Tibial nerve (tissue), 4 donors: Measurements from ENCODE around the gene SCRN1. TPM values are rescaled to one million over a fixed set of nuclear protein-coding genes. Genes with fewer than 3 reads are reported as not detected.

Experiments used
- DNase-seq, 2 donors: peaks; one replicate each; pipeline ENCODE4 v3.0.0-alpha.2; 2019; ENCODE audit warnings: low spot score in 2 of 2
- H3K27ac ChIP-seq, 4 donors: fragments of 200-600 bp; sonication (generic) in 3 of 4; one replicate each; pipeline ENCODE4 v1.5.1; 2017 to 2019; ENCODE audit warnings: mild to moderate bottlenecking in 1 of 4
- H3K27me3 ChIP-seq, 2 donors: fragments of 200-600 bp; sonication (generic) in 1 of 2; one replicate each; pipeline versions ENCODE4 v1.5.1 to v1.6.0; 2017 to 2019
- H3K36me3 ChIP-seq, 3 donors: fragments of 200-600 bp; sonication (generic); one replicate each; pipeline ENCODE4 v1.5.1; 2018 to 2019
- H3K4me1 ChIP-seq, 4 donors: fragments of 200-600 bp; sonication (generic) in 3 of 4; one replicate each; pipeline ENCODE4 v1.5.1; 2017 to 2019
- H3K4me3 ChIP-seq, 4 donors: fragments of 200-600 bp; sonication (generic) in 3 of 4; one replicate each; pipeline ENCODE4 v1.5.1; 2017 to 2019; ENCODE audit warnings: mild to moderate bottlenecking in 1 of 4, moderate library complexity in 1 of 4
- H3K9me3 ChIP-seq, 4 donors: fragments of 200-600 bp; sonication (generic) in 3 of 4; one replicate each; pipeline ENCODE4 v1.5.1; 2017 to 2019
- EP300 ChIP-seq, 2 donors: sonication (generic); formaldehyde crosslinking; IDR thresholded peaks; one replicate each; pipeline ENCODE4 v1.6.1; 2017; ENCODE audit warnings: antibody characterized with exemption in 2 of 2, mild to moderate bottlenecking in 1 of 2
- POLR2A ChIP-seq, 2 donors: fragments of 450-650 bp; IDR thresholded peaks; one replicate each; pipeline ENCODE4 v1.6.1; 2017; ENCODE audit warnings: antibody characterized with exemption in 2 of 2, mild to moderate bottlenecking in 2 of 2, moderate library complexity in 2 of 2
- WGBS, 2 donors: methylation state at CpG; one replicate each; pipeline ENCODE4 v1.1.5; 2018; 5-methylcytosine and 5-hydroxymethylcytosine counted together
- total RNA-seq, 4 donors: library from RNA; depleted of rRNA; stranded (reverse); fragments of >200 nt; gene quantifications; one replicate each; pipeline ENCODE4 v1.1.0, GENCODE V29; 2016
- TF ChIP-seq, protein P1 (sequence below), 5 experiments: fragments of 200-600 bp in 3 of 5; fragments of 450-650 bp in 2 of 5; sonication (generic) in 3 of 5; IDR thresholded peaks; one replicate each; pipeline ENCODE4 v1.5.1; 2016 to 2019; ENCODE audit warnings: antibody characterized with exemption in 5 of 5, mild to moderate bottlenecking in 3 of 5, moderate library complexity in 2 of 5

The SCRN1 gene
- total RNA-seq, 4 donors from 2014 or later = 65.1 to 161 (median 119) TPM

DNA sequence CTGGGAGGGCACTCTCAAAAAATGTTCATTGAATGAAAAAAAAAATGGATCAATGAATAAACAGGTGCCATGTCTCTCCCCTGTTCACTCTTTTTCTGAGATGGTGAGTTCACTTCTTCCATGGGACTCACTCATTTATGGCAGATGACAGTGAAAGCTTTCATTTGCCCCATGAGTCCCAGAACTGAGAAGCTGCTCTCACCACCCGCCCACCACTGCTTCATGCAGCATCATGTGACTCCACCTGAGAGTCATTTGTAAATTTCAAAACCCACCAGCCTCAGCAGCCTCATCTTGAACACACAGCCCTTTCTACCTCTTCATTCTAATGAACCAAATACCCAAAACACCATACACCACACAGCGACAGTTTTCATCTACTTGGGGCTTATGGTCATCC is 64.9 kb downstream of the SCRN1 start:
- TF ChIP-seq EP300 (IDR thresholded peaks at IDR 0.05) = peak in 1 of 2 donors; percentile 8
- TF ChIP-seq, protein P1, sequence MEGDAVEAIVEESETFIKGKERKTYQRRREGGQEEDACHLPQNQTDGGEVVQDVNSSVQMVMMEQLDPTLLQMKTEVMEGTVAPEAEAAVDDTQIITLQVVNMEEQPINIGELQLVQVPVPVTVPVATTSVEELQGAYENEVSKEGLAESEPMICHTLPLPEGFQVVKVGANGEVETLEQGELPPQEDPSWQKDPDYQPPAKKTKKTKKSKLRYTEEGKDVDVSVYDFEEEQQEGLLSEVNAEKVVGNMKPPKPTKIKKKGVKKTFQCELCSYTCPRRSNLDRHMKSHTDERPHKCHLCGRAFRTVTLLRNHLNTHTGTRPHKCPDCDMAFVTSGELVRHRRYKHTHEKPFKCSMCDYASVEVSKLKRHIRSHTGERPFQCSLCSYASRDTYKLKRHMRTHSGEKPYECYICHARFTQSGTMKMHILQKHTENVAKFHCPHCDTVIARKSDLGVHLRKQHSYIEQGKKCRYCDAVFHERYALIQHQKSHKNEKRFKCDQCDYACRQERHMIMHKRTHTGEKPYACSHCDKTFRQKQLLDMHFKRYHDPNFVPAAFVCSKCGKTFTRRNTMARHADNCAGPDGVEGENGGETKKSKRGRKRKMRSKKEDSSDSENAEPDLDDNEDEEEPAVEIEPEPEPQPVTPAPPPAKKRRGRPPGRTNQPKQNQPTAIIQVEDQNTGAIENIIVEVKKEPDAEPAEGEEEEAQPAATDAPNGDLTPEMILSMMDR (IDR thresholded peaks at IDR 0.05) = no peak
- 69 to 84% methylated on average over 2 of the region's 2 CpGs for WGBS, 2 donors
- H3K36me3 ChIP-seq = peaks cover 0 to 42% (median 0%) of the 10 kb centered on the region in 3 donors
- no peaks in the 10 kb centered on the region for H3K27me3 ChIP-seq
- peak overlapping the region in 2 of 4 donors; percentile 1 to 37 for H3K4me3 ChIP-seq
- H3K9me3 ChIP-seq = no peaks in the 10 kb centered on the region
- peaks cover 0 to 46% (median 7%) of the 10 kb centered on the region in 4 donors for H3K4me1 ChIP-seq
- DNase-seq = no peak
- H3K27ac ChIP-seq = peak overlapping the region; percentile 1 to 87 (median 72)

DNA sequence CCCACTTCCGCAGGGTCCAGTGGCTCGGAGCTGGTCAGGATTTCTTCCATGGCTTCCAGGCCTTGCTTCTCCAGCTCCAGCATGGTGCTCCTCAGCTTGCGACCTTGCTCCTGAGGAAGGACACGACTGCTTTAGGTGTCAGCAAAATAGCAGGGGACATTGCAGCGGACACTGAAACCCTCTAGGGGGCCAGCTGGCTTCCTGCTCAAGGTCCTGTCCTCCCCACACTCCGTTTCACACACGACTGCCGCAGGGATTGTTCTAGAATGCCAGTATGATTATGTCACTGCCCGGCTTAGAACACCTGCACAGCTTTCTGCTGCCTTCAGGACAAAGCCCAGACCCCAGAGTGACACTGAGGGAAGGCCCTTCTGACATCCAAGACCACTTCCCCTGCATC is 65.6 kb downstream of the SCRN1 start:
- Histone ChIP-seq H3K36me3 (peaks cover 0 to 37% (median 0%) of the 10 kb centered on the region in 3 donors), H3K27me3 (no peaks in the 10 kb centered on the region), H3K9me3 (no peaks in the 10 kb centered on the region), H3K27ac (peak overlapping the region; percentile 18 to 83 (median 52)), H3K4me1 (peaks cover 0 to 39% (median 7%) of the 10 kb centered on the region in 4 donors), H3K4me3 (peak overlapping the region in 2 of 4 donors; percentile 1 to 37)
- DNase-seq = no peak
- 73 to 85% methylated on average over 9 of the region's 9 CpGs for WGBS, 2 donors
- no peak for TF ChIP-seq POLR2A (IDR thresholded peaks at IDR 0.05)
- TF ChIP-seq, protein P1 (IDR thresholded peaks at IDR 0.05) = no peak
- TF ChIP-seq EP300 (IDR thresholded peaks at IDR 0.05) = no peak

DNA sequence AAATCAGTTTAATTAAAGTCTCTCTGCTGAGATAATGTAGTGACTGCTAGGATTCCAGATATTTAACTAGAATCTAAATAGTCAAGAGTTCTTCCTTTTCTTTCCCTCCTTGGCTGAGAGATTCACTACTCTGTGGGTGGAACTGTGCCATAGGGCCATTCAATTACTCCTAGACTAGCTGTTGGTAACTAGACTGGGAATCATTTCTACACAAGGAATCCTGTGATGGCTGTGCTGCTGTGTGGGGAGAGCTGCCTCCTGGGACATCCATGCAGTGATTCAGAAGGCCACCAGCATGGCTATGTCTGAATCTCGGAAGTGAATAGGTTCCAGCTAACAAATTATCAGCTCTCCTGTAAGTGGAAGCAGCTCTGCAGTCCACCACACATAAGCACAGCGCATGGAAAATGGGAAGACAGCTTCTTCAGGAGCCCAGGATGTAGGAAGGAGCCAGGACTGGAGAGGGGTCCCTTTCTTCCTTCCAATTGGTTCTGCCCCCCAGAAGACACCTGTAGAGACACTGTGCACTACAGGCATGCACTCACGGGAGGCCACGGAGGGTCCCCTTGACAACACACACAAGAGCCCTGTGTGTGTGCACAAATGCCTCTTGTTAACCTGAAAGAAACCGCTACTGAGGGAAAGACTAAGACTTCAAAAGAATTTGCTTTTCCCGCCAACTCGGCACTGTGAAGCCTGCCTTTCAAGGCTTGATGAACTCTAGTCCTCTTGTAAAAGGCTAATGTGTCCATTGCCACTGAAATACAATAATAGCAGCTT is 66.5 kb downstream of the SCRN1 start:
- Histone ChIP-seq H3K4me1 (peaks cover 0 to 36% (median 7%) of the 10 kb centered on the region in 4 donors), H3K36me3 (peaks cover 0 to 34% (median 0%) of the 10 kb centered on the region in 3 donors), H3K27ac (peak overlapping the region; percentile 16 to 83 (median 42)), H3K4me3 (no peak overlapping the region), H3K9me3 (no peaks in the 10 kb centered on the region), H3K27me3 (no peaks in the 10 kb centered on the region)
- TF ChIP-seq, protein P1 (IDR thresholded peaks at IDR 0.05) = no peak
- TF ChIP-seq POLR2A (IDR thresholded peaks at IDR 0.05) (no peak), EP300 (IDR thresholded peaks at IDR 0.05) (no peak)
- WGBS, 2 donors = 51 to 62% methylated on average over 6 to 7 of the region's 7 CpGs
- DNase-seq = no peak

DNA sequence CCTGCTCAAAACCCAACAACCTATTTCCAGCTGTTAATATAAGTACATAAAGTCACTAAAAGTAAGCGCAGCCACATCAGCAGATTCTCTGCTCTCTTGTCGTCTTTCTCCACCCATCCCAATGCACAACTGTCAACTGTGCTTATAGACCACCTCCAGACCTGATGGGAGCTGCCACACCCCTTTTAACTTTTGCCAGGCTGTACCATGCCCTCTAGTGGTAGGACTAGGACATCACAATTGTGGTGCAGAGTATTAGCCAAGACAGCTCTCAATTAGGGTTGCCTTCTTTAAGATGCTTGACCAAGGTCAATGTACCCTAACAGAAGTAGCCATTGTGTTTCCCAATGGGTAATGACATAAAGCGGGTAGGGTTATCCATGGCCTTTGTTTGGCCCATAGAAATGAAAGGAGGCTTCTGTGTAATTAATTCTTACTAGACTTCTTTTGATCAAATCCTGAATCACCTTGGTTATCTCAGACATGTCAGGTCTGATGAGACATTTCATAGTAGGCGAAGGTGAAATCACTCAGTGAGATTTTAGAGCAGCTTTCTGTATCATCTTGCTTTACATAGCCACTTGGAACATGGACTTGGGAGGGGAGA is 68.1 kb downstream of the SCRN1 start:
- 46 to 59% methylated on average over 4 of the region's 4 CpGs for WGBS, 2 donors
- TF ChIP-seq, protein P1 (IDR thresholded peaks at IDR 0.05) = peak; percentile 80 to 91 (median 83)
- TF ChIP-seq POLR2A (IDR thresholded peaks at IDR 0.05) (no peak), EP300 (IDR thresholded peaks at IDR 0.05) (peak in 1 of 2 donors; percentile 13)

DNA sequence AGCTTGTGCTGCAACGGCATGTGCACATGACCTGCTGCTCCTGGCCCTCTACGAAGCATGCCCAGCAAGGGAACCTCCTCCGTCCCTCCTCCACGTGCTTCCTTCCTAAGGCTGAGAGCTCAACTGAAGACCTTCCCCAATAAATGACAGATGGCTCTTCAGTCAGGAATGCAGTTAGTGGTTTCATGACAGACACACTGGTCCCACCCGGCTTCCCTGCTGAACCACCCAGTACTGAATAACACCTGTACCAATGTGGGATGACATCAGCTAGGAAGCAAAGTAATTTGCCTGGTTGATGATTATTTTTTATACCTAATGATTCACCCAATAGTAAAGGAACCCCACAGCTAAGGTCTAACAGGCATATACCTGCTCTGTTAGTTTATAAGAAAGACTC is 69.1 kb downstream of the SCRN1 start:
- Histone ChIP-seq H3K27ac (peak overlapping the region in 3 of 4 donors; percentile 24 to 83 (median 64)), H3K27me3 (no peaks in the 10 kb centered on the region), H3K36me3 (peaks cover 0 to 34% (median 0%) of the 10 kb centered on the region in 3 donors), H3K4me1 (peaks cover 0 to 44% (median 7%) of the 10 kb centered on the region in 4 donors), H3K4me3 (no peak overlapping the region), H3K9me3 (no peaks in the 10 kb centered on the region)
- DNase-seq = no peak
- TF ChIP-seq, protein P1 (IDR thresholded peaks at IDR 0.05) = no peak
- TF ChIP-seq POLR2A (IDR thresholded peaks at IDR 0.05) (no peak), EP300 (IDR thresholded peaks at IDR 0.05) (no peak)
- 57% methylated on average over 5 of the region's 5 CpGs for WGBS, 2 donors

More for the DNA sequence above, 68.1 kb downstream of the SCRN1 start:
- H3K27ac ChIP-seq = peak overlapping the region in 2 of 4 donors; percentile 65 to 83
- peaks cover 0 to 34% (median 0%) of the 10 kb centered on the region in 3 donors for H3K36me3 ChIP-seq
- peaks cover 0 to 34% (median 7%) of the 10 kb centered on the region in 4 donors for H3K4me1 ChIP-seq
- no peaks in the 10 kb centered on the region for H3K27me3 ChIP-seq
- H3K9me3 ChIP-seq = no peaks in the 10 kb centered on the region
- H3K4me3 ChIP-seq = no peak overlapping the region
- DNase-seq = peak in 1 of 2 donors; percentile 49
